Measurements from ENCODE around the gene IGSF23. TPM values are rescaled to one million over a fixed set of nuclear protein-coding genes. Genes with fewer than 3 reads are reported as not detected.

Gene IGSF23
- total and polyA plus RNA-seq, 2 of the 13 experiments (the other 11 are each of a cell fraction or from before 2014, with no cell fraction given): 2.3 to 8.8 TPM

DNA sequence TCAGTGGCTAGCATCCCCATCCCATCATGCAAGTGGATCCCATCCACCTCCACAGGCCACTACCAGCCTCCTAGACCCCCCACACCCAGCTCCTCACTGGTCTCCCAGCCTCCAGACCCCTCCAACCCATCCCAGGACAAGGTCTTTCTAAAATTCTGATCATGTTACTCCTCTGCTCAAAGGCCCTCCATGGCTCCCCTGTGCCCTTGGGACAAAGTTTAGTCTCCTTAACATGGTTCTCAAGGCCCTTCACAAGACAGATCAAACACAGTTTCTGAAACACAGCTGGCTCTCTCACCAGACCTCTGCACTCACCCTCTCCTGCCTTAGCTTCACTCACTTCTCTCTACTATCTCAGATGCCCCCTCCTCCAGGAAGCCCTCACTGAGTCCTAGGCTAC, 67.2 kb downstream of the IGSF23 start (continued):
- no peak for TF ChIP-seq ZNF296 (CRISPR knock-in tag; conservative IDR thresholded peaks at IDR 0.05)

- Histone ChIP-seq H3K36me3 (replicated peaks in 1 of 2; ENCODE audit: control insufficient read depth in 1 of 2, insufficient read depth in 2 of 2, low read length in 2 of 2) (peaks cover 0 to 1% of the 10 kb centered on the region in 2 experiments; a peak in 1 of 5 replicates), H3K27me3 (ENCODE audit: control insufficient read depth in 1 of 2, insufficient read depth in 2 of 2, low read length in 2 of 2) (no peaks in the 10 kb centered on the region), H3K4me2 (ENCODE audit: low read depth, low read length) (no peak overlapping the region), H2AFZ (ENCODE audit: low read length) (no peak overlapping the region), H4K20me1 (ENCODE audit: insufficient read depth, low read length) (no peaks in the 10 kb centered on the region), H3K4me1 (ENCODE audit: insufficient read depth, low read length) (peaks cover 19% of the 10 kb centered on the region), H3K79me2 (ENCODE audit: insufficient read depth, low read length) (no peaks in the 10 kb centered on the region), H3K27ac (ENCODE audit: extremely low read length, insufficient read depth, low read length) (no peak overlapping the region), H3K9me3 (ENCODE audit: low read length) (no peaks in the 10 kb centered on the region), H3K9ac (ENCODE audit: insufficient read depth, low read depth, low read length) (no peak overlapping the region), H3K4me3 (replicated peaks in 1 of 3; ENCODE audit: insufficient read depth in 1 of 3, low read depth in 2 of 3, low read length in 3 of 3) (no peak overlapping the region)
- intact Hi-C loops (cut with micrococcal nuclease; ENCODE audit: unreplicated experiment): no loop called here
- ChIA-PET POLR2A (no interaction called here), CTCF (ENCODE audit: low intra/inter-chr PET ratio, low total read pairs) (no interaction called here)
- no peak for DNase-seq (ENCODE audit: low spot score)
- BruUV-seq (replicated peaks): no TSS peak
- in situ Hi-C loops (cut with HindIII; ENCODE audit: extremely low pct_ligation_motif_present, low pct_unique_long_range_greater_than_20kb): no loop called here
- ATAC-seq: no peak
- WGBS (ENCODE audit: low lambda C conversion rate): 94% methylated on average over 12 of the region's 15 CpGs
- no peak for FAIRE-seq
- no peak for TF ChIP-seq MAFF (IDR thresholded peaks at IDR 0.05; ENCODE audit: low read depth, low read length)
- TF ChIP-seq, protein P1, sequence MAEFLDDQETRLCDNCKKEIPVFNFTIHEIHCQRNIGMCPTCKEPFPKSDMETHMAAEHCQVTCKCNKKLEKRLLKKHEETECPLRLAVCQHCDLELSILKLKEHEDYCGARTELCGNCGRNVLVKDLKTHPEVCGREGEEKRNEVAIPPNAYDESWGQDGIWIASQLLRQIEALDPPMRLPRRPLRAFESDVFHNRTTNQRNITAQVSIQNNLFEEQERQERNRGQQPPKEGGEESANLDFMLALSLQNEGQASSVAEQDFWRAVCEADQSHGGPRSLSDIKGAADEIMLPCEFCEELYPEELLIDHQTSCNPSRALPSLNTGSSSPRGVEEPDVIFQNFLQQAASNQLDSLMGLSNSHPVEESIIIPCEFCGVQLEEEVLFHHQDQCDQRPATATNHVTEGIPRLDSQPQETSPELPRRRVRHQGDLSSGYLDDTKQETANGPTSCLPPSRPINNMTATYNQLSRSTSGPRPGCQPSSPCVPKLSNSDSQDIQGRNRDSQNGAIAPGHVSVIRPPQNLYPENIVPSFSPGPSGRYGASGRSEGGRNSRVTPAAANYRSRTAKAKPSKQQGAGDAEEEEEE (CRISPR knock-in tag; IDR thresholded peaks at IDR 0.05; ENCODE audit: borderline replicate concordance): no peak
- TF ChIP-seq PAF1 (CRISPR knock-in tag; IDR thresholded peaks at IDR 0.05): no peak
- no peak for TF ChIP-seq FOXM1 (CRISPR knock-in tag; IDR thresholded peaks at IDR 0.05)
- peak; percentile 82 for TF ChIP-seq ZNF629 (CRISPR knock-in tag; conservative IDR thresholded peaks at IDR 0.05)
- no peak for TF ChIP-seq CEBPG (CRISPR knock-in tag; IDR thresholded peaks at IDR 0.05)
- no peak for TF ChIP-seq CREM (IDR thresholded peaks at IDR 0.05)
- no peak for TF ChIP-seq CREM (CRISPR knock-in tag; IDR thresholded peaks at IDR 0.05)
- TF ChIP-seq ASH2L (IDR thresholded peaks at IDR 0.05; ENCODE audit: insufficient read length, low read depth, low read length): no peak
- TF ChIP-seq PAWR (CRISPR knock-in tag; IDR thresholded peaks at IDR 0.05; ENCODE audit: borderline replicate concordance): no peak
- TF ChIP-seq ELF3 (CRISPR knock-in tag; IDR thresholded peaks at IDR 0.05): no peak
- TF ChIP-seq, protein P2, sequence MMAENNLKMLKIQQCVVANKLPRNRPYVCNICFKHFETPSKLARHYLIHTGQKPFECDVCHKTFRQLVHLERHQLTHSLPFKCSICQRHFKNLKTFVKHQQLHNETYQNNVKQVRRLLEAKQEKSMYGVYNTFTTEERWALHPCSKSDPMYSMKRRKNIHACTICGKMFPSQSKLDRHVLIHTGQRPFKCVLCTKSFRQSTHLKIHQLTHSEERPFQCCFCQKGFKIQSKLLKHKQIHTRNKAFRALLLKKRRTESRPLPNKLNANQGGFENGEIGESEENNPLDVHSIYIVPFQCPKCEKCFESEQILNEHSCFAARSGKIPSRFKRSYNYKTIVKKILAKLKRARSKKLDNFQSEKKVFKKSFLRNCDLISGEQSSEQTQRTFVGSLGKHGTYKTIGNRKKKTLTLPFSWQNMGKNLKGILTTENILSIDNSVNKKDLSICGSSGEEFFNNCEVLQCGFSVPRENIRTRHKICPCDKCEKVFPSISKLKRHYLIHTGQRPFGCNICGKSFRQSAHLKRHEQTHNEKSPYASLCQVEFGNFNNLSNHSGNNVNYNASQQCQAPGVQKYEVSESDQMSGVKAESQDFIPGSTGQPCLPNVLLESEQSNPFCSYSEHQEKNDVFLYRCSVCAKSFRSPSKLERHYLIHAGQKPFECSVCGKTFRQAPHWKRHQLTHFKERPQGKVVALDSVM (CRISPR knock-in tag; IDR thresholded peaks at IDR 0.05): peak; percentile 82
- TF ChIP-seq HMGA1 (CRISPR knock-in tag; conservative IDR thresholded peaks at IDR 0.05): no peak
- TF ChIP-seq CEBPB (IDR thresholded peaks at IDR 0.05; ENCODE audit: borderline replicate concordance, low read depth, low read length): peak; percentile 45; the same call in 1 of the 2 replicates
- TF ChIP-seq KLF16 (CRISPR knock-in tag; IDR thresholded peaks at IDR 0.05): no peak
- TF ChIP-seq ARID2 (CRISPR knock-in tag; IDR thresholded peaks at IDR 0.05; ENCODE audit: borderline replicate concordance): no peak
- TF ChIP-seq ZNF501 (CRISPR knock-in tag; IDR thresholded peaks at IDR 0.05): no peak
These were observed 68.8 kb downstream of the IGSF23 start for GRCh38 chr19:44681992-44682790.
